OCI-LY7 (cell line): Measurements from ENCODE around the gene PCBP3.

ENCODE experiments used
- CTCF ChIP-seq: fragments of 200-600 bp; sonication (generic); conservative IDR thresholded peaks from 2 replicates; pipeline ENCODE4 v1.5.1; 2014; ENCODE audit warnings: mild to moderate bottlenecking, antibody characterized with exemption, low read length, moderate library complexity, mixed read lengths
- EZH2phosphoT487 ChIP-seq: fragments of 200-600 bp; sonication (generic); IDR thresholded peaks from 2 replicates; pipeline ENCODE4 v1.6.1; 2018; ENCODE audit warnings: low read depth, borderline replicate concordance, mild to moderate bottlenecking, mixed run types, antibody characterized with exemption, low read length, moderate library complexity, mixed read lengths

GRCh38 chr21:45794027-45794426 lies 150.5 kb downstream of the PCBP3 start:
- TF ChIP-seq CTCF = no peak
- TF ChIP-seq EZH2phosphoT487 = no peak
